HFFc6 (cell line): ENCODE data around the gene LPCAT2. TPM values are rescaled to one million over a fixed set of nuclear protein-coding genes. Genes with fewer than 3 reads are reported as not detected.
"Not testable (repeated sequence)": the region's sequence is repeated elsewhere in the genome, so short reads cannot be mapped to it uniquely, and the experiment has no call there.

ENCODE experiments used
- DNase-seq: peaks from one replicate; pipeline ENCODE4 v3.0.0-alpha.2; 2018
- H3K27ac Mint-ChIP-seq: 2 replicates; pipeline ENCODE4 v1.8.0; 2020; ENCODE audit warnings: mild to moderate bottlenecking, mixed read lengths
- H3K27me3 Mint-ChIP-seq: 2 replicates; pipeline ENCODE4 v1.8.0; 2021; ENCODE audit warnings: mild to moderate bottlenecking, moderate library complexity, mixed read lengths; ENCODE audit not compliant: insufficient read depth
- H3K36me3 Mint-ChIP-seq: 2 replicates; pipeline ENCODE4 v1.8.0; 2021; ENCODE audit warnings: low read depth, mixed read lengths
- H3K4me1 Mint-ChIP-seq: 2 replicates; pipeline ENCODE4 v1.8.0; 2020; ENCODE audit warnings: low read depth, mixed read lengths
- H3K4me3 Mint-ChIP-seq: 2 replicates; pipeline ENCODE4 v1.8.0; 2020; ENCODE audit warnings: mild to moderate bottlenecking, moderate library complexity, mixed read lengths
- H3K9me3 Mint-ChIP-seq: 2 replicates; pipeline ENCODE4 v1.8.0; 2020; ENCODE audit warnings: mild to moderate bottlenecking, mixed read lengths
- CTCF ChIP-seq: fragments of 200-600 bp; sonication (generic); IDR thresholded peaks from 2 replicates; pipeline ENCODE4 v1.5.0; 2021; ENCODE audit warnings: antibody characterized with exemption, mild to moderate bottlenecking
- total RNA-seq, 6 experiments: library from RNA; stranded (reverse); fragmentation: NEBNext Ultra II Directional; extraction: Animal tissue kit (Norgen Biotek cat#: 25700); gene quantifications; 2 replicates in 1 of 6; 3 replicates in 5 of 6; pipeline ENCODE4 v1.2.3, GENCODE V29; 2021

Gene LPCAT2
- total RNA-seq, 6 experiments from 2014 or later = 22.3 to 36.1 (median 27.5) TPM

- H3K4me3 Mint-ChIP-seq = no peak overlapping the region
- peaks cover 11% of the 10 kb centered on the region for H3K27me3 Mint-ChIP-seq
- no peak overlapping the region for H3K27ac Mint-ChIP-seq
- H3K4me1 Mint-ChIP-seq = no peaks in the 10 kb centered on the region
- DNase-seq = no peak
- H3K36me3 Mint-ChIP-seq = no peaks in the 10 kb centered on the region
- no peaks in the 10 kb centered on the region for H3K9me3 Mint-ChIP-seq
- TF ChIP-seq CTCF = no peak
These were observed 97.0 kb downstream of the LPCAT2 start for GRCh38 chr16:55605754-55606336.

DNA sequence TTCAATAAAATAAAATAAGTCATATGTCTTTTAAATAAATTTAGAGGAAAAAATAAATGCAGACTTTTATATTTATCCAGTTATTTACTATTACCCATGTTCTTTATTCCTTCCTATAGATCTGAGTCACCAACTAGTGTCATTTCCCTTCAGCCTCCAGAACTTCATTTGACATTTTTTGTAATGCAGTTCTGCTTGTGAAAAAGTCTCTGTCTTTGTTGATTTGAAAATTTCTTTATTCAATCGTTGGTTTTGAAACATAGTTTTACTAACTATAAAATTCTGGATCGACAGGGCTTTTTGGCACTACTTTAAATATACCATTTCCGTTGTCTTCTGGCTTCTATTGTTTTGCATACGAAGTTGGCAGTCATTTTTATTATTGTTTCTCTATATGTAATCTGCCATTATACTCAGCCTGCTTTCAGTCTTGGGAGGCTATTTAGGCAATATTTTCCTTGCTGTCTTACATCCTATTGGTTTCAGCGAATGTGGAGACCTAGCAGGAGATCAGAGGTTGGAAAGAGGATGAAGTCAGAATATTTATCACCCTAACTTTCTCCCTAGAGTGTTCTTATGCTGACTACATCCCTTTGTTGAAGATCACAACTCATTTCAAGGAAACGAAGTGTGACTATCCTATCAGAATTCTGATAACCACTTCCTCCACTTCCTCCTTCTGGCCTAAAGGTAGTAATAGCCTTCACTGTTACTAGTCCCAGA is 104.9 kb downstream of the LPCAT2 start:
- H3K27me3 Mint-ChIP-seq = peaks cover 8% of the 10 kb centered on the region
- H3K4me3 Mint-ChIP-seq = no peak overlapping the region
- no peaks in the 10 kb centered on the region for H3K9me3 Mint-ChIP-seq
- no peak overlapping the region for H3K27ac Mint-ChIP-seq
- no peak for DNase-seq
- TF ChIP-seq CTCF = no peak
- no peaks in the 10 kb centered on the region for H3K4me1 Mint-ChIP-seq
- H3K36me3 Mint-ChIP-seq = no peaks in the 10 kb centered on the region

DNA sequence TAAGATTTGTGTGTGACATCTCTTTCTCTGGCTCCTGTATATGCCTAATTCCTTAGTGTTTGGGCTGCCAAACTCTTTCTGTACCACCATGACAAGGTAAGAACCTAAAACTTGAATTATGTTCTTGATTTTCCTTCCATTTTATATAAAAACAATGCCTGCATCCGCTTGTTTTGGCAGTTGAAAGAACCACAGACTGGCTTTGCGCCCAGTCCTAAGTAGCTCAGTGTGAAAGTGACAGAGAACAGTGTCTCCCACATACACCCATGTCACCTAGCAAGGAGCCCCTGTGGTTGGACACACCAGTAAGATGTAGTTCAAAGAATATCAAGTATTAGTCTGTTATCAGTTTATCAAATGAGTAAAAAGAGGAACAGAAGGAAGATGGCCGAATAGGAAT is 106.2 kb downstream of the LPCAT2 start:
- Mint-ChIP-seq H3K4me3 (no peak overlapping the region), H3K27ac (no peak overlapping the region), H3K27me3 (peaks cover 8% of the 10 kb centered on the region), H3K36me3 (no peaks in the 10 kb centered on the region), H3K4me1 (no peaks in the 10 kb centered on the region), H3K9me3 (no peaks in the 10 kb centered on the region)
- DNase-seq = no peak
- no peak for TF ChIP-seq CTCF

GRCh38 chr16:55615670-55616069 is 106.8 kb downstream of the LPCAT2 start:
- H3K9me3 Mint-ChIP-seq, H3K36me3 Mint-ChIP-seq, H3K27ac Mint-ChIP-seq, H3K27me3 Mint-ChIP-seq, H3K4me3 Mint-ChIP-seq, H3K4me1 Mint-ChIP-seq, DNase-seq: not testable (repeated sequence)

- no peak overlapping the region for H3K27ac Mint-ChIP-seq
- H3K4me1 Mint-ChIP-seq = peaks cover 6% of the 10 kb centered on the region; the same call in 1 of the 2 replicates
- H3K9me3 Mint-ChIP-seq = no peaks in the 10 kb centered on the region
- no peak for DNase-seq
- TF ChIP-seq CTCF = no peak
- no peaks in the 10 kb centered on the region for H3K36me3 Mint-ChIP-seq
- H3K27me3 Mint-ChIP-seq = peaks cover 9% of the 10 kb centered on the region; the same call in 1 of the 2 replicates
- H3K4me3 Mint-ChIP-seq = no peak overlapping the region
These were observed 112.9 kb downstream of the LPCAT2 start for GRCh38 chr16:55621771-55622170.

- DNase-seq = no peak
- Mint-ChIP-seq H3K36me3 (no peaks in the 10 kb centered on the region), H3K4me3 (no peak overlapping the region), H3K9me3 (no peaks in the 10 kb centered on the region), H3K27ac (no peak overlapping the region), H3K4me1 (peaks cover 6% of the 10 kb centered on the region; the same call in 1 of the 2 replicates), H3K27me3 (peaks cover 10% of the 10 kb centered on the region; the same call in 1 of the 2 replicates)
- no peak for TF ChIP-seq CTCF
These were observed 113.4 kb downstream of the LPCAT2 start for GRCh38 chr16:55622272-55622671.
